Neural crest cell (in vitro differentiated cells): ENCODE data around the gene NHSL1. TPM values are rescaled to one million over a fixed set of nuclear protein-coding genes. Genes with fewer than 3 reads are reported as not detected.

Source experiments
- DNase-seq: peaks from one replicate; pipeline ENCODE4 v3.0.0; 2021; ENCODE audit warnings: low read depth, mixed read lengths, low spot score
- H3K27ac Mint-ChIP-seq: one replicate; pipeline ENCODE4 v1.8.0; 2021; ENCODE audit warnings: mild to moderate bottlenecking, mixed read lengths; ENCODE audit not compliant: unreplicated experiment
- H3K27me3 Mint-ChIP-seq: 2 replicates; pipeline ENCODE4 v1.8.0; 2021; ENCODE audit warnings: low read depth, mild to moderate bottlenecking, mixed read lengths
- H3K36me3 Mint-ChIP-seq: 2 replicates; pipeline ENCODE4 v1.8.0; 2021; ENCODE audit warnings: low read depth, mild to moderate bottlenecking, mixed read lengths
- H3K4me1 Mint-ChIP-seq: 2 replicates; pipeline ENCODE4 v1.8.0; 2021; ENCODE audit warnings: mixed read lengths
- H3K4me3 Mint-ChIP-seq: one replicate; pipeline ENCODE4 v1.8.0; 2021; ENCODE audit warnings: mild to moderate bottlenecking, mixed read lengths
- H3K9me3 Mint-ChIP-seq: 2 replicates; pipeline ENCODE4 v1.8.0; 2021; ENCODE audit warnings: mixed read lengths
- CTCF ChIP-seq: fragments of 200-600 bp; sonication (generic); conservative IDR thresholded peaks from 2 replicates; pipeline ENCODE4 v1.5.0; 2021; ENCODE audit warnings: antibody characterized with exemption, mild to moderate bottlenecking
- total RNA-seq: library from RNA; stranded (reverse); gene quantifications from 2 replicates; pipeline ENCODE4 v1.2.1, GENCODE V29; 2021

Gene NHSL1
- total RNA-seq, 1 donor from 2014 or later, result 54.7 TPM

- Mint-ChIP-seq H3K9me3 (peaks cover 4% of the 10 kb centered on the region), H3K4me3 (no peak overlapping the region), H3K27me3 (no peaks in the 10 kb centered on the region), H3K4me1 (peaks cover 8% of the 10 kb centered on the region), H3K36me3 (peaks cover 49% of the 10 kb centered on the region), H3K27ac (no peak overlapping the region)
- no peak for TF ChIP-seq CTCF
- no peak for DNase-seq
Observed at GRCh38 chr6:138416206-138416605, 83.1 kb downstream of the NHSL1 start.

GRCh38 chr6:138415125-138415524, 84.2 kb downstream of the NHSL1 start:
- no peak for DNase-seq
- peaks cover 8% of the 10 kb centered on the region for H3K4me1 Mint-ChIP-seq
- peaks cover 4% of the 10 kb centered on the region for H3K9me3 Mint-ChIP-seq
- no peak overlapping the region for H3K27ac Mint-ChIP-seq
- H3K27me3 Mint-ChIP-seq, result no peaks in the 10 kb centered on the region
- no peak for TF ChIP-seq CTCF
- H3K36me3 Mint-ChIP-seq, result peaks cover 43% of the 10 kb centered on the region
- H3K4me3 Mint-ChIP-seq, result no peak overlapping the region

GRCh38 chr6:138410972-138411880, 88.1 kb downstream of the NHSL1 start:
- Mint-ChIP-seq H3K4me3 (no peak overlapping the region), H3K27me3 (no peaks in the 10 kb centered on the region), H3K27ac (no peak overlapping the region), H3K36me3 (peaks cover 32% of the 10 kb centered on the region), H3K4me1 (peaks cover 8% of the 10 kb centered on the region), H3K9me3 (no peaks in the 10 kb centered on the region)
- TF ChIP-seq CTCF, result no peak
- DNase-seq, result no peak

GRCh38 chr6:138410048-138410735, 89.1 kb downstream of the NHSL1 start:
- H3K4me1 Mint-ChIP-seq, result peaks cover 16% of the 10 kb centered on the region
- TF ChIP-seq CTCF, result no peak
- peak overlapping the region; percentile 1 for H3K4me3 Mint-ChIP-seq
- no peaks in the 10 kb centered on the region for H3K27me3 Mint-ChIP-seq
- no peaks in the 10 kb centered on the region for H3K9me3 Mint-ChIP-seq
- DNase-seq, result no peak
- no peak overlapping the region for H3K27ac Mint-ChIP-seq
- H3K36me3 Mint-ChIP-seq, result peaks cover 26% of the 10 kb centered on the region

GRCh38 chr6:138406443-138406842, 92.9 kb downstream of the NHSL1 start:
- no peak for TF ChIP-seq CTCF
- no peak for DNase-seq
- H3K27me3 Mint-ChIP-seq, result no peaks in the 10 kb centered on the region

More at GRCh38 chr6:138406443-138406842, 92.9 kb downstream of the NHSL1 start:
- Mint-ChIP-seq H3K36me3 (peaks cover 17% of the 10 kb centered on the region), H3K4me3 (peak overlapping the region; percentile 76), H3K27ac (no peak overlapping the region), H3K9me3 (no peaks in the 10 kb centered on the region), H3K4me1 (peaks cover 12% of the 10 kb centered on the region)
